ENCODE data around the gene SPOCK3.

DNA sequence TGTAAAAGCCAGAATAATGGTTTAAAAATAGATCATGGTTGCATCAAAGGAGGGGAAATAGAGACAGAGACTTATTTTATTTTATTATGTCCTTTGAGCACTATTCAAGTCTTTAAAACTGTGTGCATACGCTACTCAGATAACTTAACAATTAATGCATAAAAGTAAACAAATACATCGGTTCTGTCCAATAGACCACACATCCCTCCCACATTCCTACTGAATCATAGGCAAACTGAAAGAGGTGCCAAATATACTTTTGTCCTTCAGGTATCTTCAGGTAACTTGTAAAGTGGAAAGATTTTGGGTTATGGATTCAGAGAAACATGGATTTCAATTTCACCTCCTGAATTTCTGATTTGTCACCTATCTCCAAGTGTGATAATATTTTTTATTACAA lies 91.3 kb downstream of the SPOCK3 start:
- TF ChIP-seq EZH2phosphoT487 (IDR thresholded peaks at IDR 0.05; ENCODE audit: borderline replicate concordance, low read length) (no peak), EZH2 (IDR thresholded peaks at IDR 0.05; ENCODE audit: low read length, unreplicated experiment) (no peak)
- TF ChIP-seq, protein P1, sequence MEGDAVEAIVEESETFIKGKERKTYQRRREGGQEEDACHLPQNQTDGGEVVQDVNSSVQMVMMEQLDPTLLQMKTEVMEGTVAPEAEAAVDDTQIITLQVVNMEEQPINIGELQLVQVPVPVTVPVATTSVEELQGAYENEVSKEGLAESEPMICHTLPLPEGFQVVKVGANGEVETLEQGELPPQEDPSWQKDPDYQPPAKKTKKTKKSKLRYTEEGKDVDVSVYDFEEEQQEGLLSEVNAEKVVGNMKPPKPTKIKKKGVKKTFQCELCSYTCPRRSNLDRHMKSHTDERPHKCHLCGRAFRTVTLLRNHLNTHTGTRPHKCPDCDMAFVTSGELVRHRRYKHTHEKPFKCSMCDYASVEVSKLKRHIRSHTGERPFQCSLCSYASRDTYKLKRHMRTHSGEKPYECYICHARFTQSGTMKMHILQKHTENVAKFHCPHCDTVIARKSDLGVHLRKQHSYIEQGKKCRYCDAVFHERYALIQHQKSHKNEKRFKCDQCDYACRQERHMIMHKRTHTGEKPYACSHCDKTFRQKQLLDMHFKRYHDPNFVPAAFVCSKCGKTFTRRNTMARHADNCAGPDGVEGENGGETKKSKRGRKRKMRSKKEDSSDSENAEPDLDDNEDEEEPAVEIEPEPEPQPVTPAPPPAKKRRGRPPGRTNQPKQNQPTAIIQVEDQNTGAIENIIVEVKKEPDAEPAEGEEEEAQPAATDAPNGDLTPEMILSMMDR (conservative IDR thresholded peaks at IDR 0.05; ENCODE audit: low read depth, low read length): no peak

All from PC-3 (cell line).